ENCODE results near the gene RCOR2.

The RCOR2 gene

GRCh38 chr11:63904743-63905142, 12.2 kb downstream of the RCOR2 start:
- no peak for TF ChIP-seq EZH2 (IDR thresholded peaks at IDR 0.05; ENCODE audit: borderline replicate concordance, low read depth, low read length, severe bottlenecking)
- no peak for TF ChIP-seq CTCF (IDR thresholded peaks at IDR 0.05; ENCODE audit: borderline replicate concordance, extremely low read depth, low read length, poor library complexity, severe bottlenecking)
- no peaks in the 10 kb centered on the region for H3K9me3 ChIP-seq (ENCODE audit: insufficient read depth, low read length, severe bottlenecking)
- no peak for ATAC-seq (ENCODE audit: insufficient read depth, low read depth)
- no peak overlapping the region for H3K9ac ChIP-seq (ENCODE audit: low read depth, low read length)
- peaks cover 86% of the 10 kb centered on the region for H3K36me3 ChIP-seq (ENCODE audit: insufficient read depth, low read length)
- H3K4me2 ChIP-seq (ENCODE audit: insufficient read depth, low read length), result no peak overlapping the region
- no peaks in the 10 kb centered on the region for H3K27me3 ChIP-seq (ENCODE audit: insufficient read depth, low read length, poor library complexity)
- H3K4me3 ChIP-seq (ENCODE audit: low read depth in 1 of 2, low read length in 2 of 2), result no peak overlapping the region
- DNase-seq, result no peak
- no peak overlapping the region for H3K27ac ChIP-seq (ENCODE audit: low read length)
- H3K4me1 ChIP-seq (ENCODE audit: insufficient read depth, low read length), result no peaks in the 10 kb centered on the region
- no peaks in the 10 kb centered on the region for H3K79me2 ChIP-seq (ENCODE audit: insufficient read depth, low read length)
- H2AFZ ChIP-seq (ENCODE audit: low read depth, low read length), result no peak overlapping the region
- peaks cover 13% of the 10 kb centered on the region; the same call in 1 of the 2 replicates for H4K20me1 ChIP-seq (ENCODE audit: insufficient read depth, low read length)

GRCh38 chr11:63903884-63904283, 13.1 kb downstream of the RCOR2 start:
- Histone ChIP-seq H4K20me1 (ENCODE audit: insufficient read depth, low read length) (peaks cover 13% of the 10 kb centered on the region; the same call in 1 of the 2 replicates), H3K4me3 (ENCODE audit: low read depth in 1 of 2, low read length in 2 of 2) (no peak overlapping the region), H3K9ac (ENCODE audit: low read depth, low read length) (no peak overlapping the region), H3K79me2 (ENCODE audit: insufficient read depth, low read length) (no peaks in the 10 kb centered on the region), H3K27ac (ENCODE audit: low read length) (no peak overlapping the region), H3K4me1 (ENCODE audit: insufficient read depth, low read length) (no peaks in the 10 kb centered on the region), H2AFZ (ENCODE audit: low read depth, low read length) (no peak overlapping the region), H3K9me3 (ENCODE audit: insufficient read depth, low read length, severe bottlenecking) (no peaks in the 10 kb centered on the region), H3K27me3 (ENCODE audit: insufficient read depth, low read length, poor library complexity) (no peaks in the 10 kb centered on the region), H3K36me3 (ENCODE audit: insufficient read depth, low read length) (peaks cover 92% of the 10 kb centered on the region), H3K4me2 (ENCODE audit: insufficient read depth, low read length) (no peak overlapping the region)
- no peak for DNase-seq
- TF ChIP-seq CTCF (IDR thresholded peaks at IDR 0.05; ENCODE audit: borderline replicate concordance, extremely low read depth, low read length, poor library complexity, severe bottlenecking) (no peak), EZH2 (IDR thresholded peaks at IDR 0.05; ENCODE audit: borderline replicate concordance, low read depth, low read length, severe bottlenecking) (no peak)
- ATAC-seq (ENCODE audit: insufficient read depth, low read depth), result no peak

- H3K4me2 ChIP-seq (ENCODE audit: insufficient read depth, low read length), result no peak overlapping the region
- H2AFZ ChIP-seq (ENCODE audit: low read depth, low read length), result no peak overlapping the region
- no peaks in the 10 kb centered on the region for H3K9me3 ChIP-seq (ENCODE audit: insufficient read depth, low read length, severe bottlenecking)
- H4K20me1 ChIP-seq (ENCODE audit: insufficient read depth, low read length), result 0 out of 2 replicates have a peak, but pooled peaks cover 9% of the 10 kb centered on the region
- no peaks in the 10 kb centered on the region for H3K4me1 ChIP-seq (ENCODE audit: insufficient read depth, low read length)
- H3K36me3 ChIP-seq (ENCODE audit: insufficient read depth, low read length), result peaks cover 92% of the 10 kb centered on the region
- ATAC-seq (ENCODE audit: insufficient read depth, low read depth), result no peak
- TF ChIP-seq CTCF (IDR thresholded peaks at IDR 0.05; ENCODE audit: borderline replicate concordance, extremely low read depth, low read length, poor library complexity, severe bottlenecking), result peak; percentile 49
- no peak for TF ChIP-seq EZH2 (IDR thresholded peaks at IDR 0.05; ENCODE audit: borderline replicate concordance, low read depth, low read length, severe bottlenecking)
- H3K27me3 ChIP-seq (ENCODE audit: insufficient read depth, low read length, poor library complexity), result no peaks in the 10 kb centered on the region
- no peak overlapping the region for H3K4me3 ChIP-seq (ENCODE audit: low read depth in 1 of 2, low read length in 2 of 2)
- H3K79me2 ChIP-seq (ENCODE audit: insufficient read depth, low read length), result no peaks in the 10 kb centered on the region
- no peak overlapping the region for H3K9ac ChIP-seq (ENCODE audit: low read depth, low read length)
- no peak for DNase-seq
- H3K27ac ChIP-seq (ENCODE audit: low read length), result no peak overlapping the region
Observed at GRCh38 chr11:63901660-63902059, 15.3 kb downstream of the RCOR2 start.

Measured in DND-41 (cell line).